GM12878 (cell line): ENCODE measurements around the gene APH1B. TPM values are rescaled to one million over a fixed set of nuclear protein-coding genes. Genes with fewer than 3 reads are reported as not detected.
A peak's percentile ranks its signal among the peaks of the same experiment; 100 is the strongest.

Source experiments
- ATAC-seq: fragments of 200-7000 bp; cut with Tn5 transposase; 3 replicates; pipeline ENCODE4 v1.9.1; 2020; ENCODE audit warnings: mild to moderate bottlenecking, moderate library complexity
- BruUV-seq: library from RNA; stranded (reverse); fragments of 400-500 nt; replicated peaks from 2 replicates; lab custom pipeline; 2021; lab: Mats Ljungman, UMichigan
- CTCF ChIA-PET: fragments of 300-600 bp; sonication (Branson Sonifier 250); formaldehyde crosslinking; extraction: SDS; loops from one replicate; lab custom pipeline; 2021; ENCODE audit warnings: inconsistent platforms; lab: Yijun Ruan, JAX
- POLR2A ChIA-PET: fragments of 350-600 bp; formaldehyde crosslinking; extraction: SDS; loops from one replicate; lab custom pipeline; 2021; ENCODE audit warnings: inconsistent platforms; lab: Charles Lee
- RAD21 ChIA-PET: fragments of 300-600 bp; sonication (Branson Sonifier 250); formaldehyde crosslinking; loops from one replicate; lab custom pipeline; 2023; ENCODE audit warnings: antibody characterized with exemption; ENCODE audit not compliant: unreplicated experiment; lab: Charles Lee
- SMC1A ChIA-PET: fragments of 300-600 bp; sonication (Branson Sonifier 250); formaldehyde crosslinking; loops from one replicate; lab custom pipeline; 2023; ENCODE audit not compliant: unreplicated experiment, uncharacterized antibody; lab: Charles Lee
- DNase-seq: peaks from one replicate; pipeline ENCODE4 v3.0.0-alpha.2; 2011; ENCODE audit warnings: low read depth, low spot score
- FAIRE-seq: peaks from 3 replicates; lab custom pipeline; 2011; peaks lifted over from hg19 to GRCh38; lab: Jason Lieb, UNC
- H2AFZ ChIP-seq: 2 replicates; pipeline ENCODE4 v1.6.0; 2011; ENCODE audit warnings: low read depth, low read length, control low read depth; ENCODE audit not compliant: control insufficient read depth
- H3K27ac ChIP-seq: 2 replicates; pipeline ENCODE4 v1.5.1; 2011; ENCODE audit warnings: control low read depth; ENCODE audit not compliant: control insufficient read depth, insufficient read depth
- H3K27me3 ChIP-seq, 2 experiments: replicated peaks in 1 of 2; 2 replicates each; pipeline versions ENCODE4 v1.6.0 to v1.6.1; 2011; ENCODE audit warnings: low read length in 1 of 2; ENCODE audit not compliant: control insufficient read depth in 2 of 2, insufficient read depth in 2 of 2
- H3K36me3 ChIP-seq, 2 experiments: 2 replicates each; pipeline ENCODE4 v1.5.1; 2011; ENCODE audit warnings: low read length in 1 of 2; ENCODE audit not compliant: control insufficient read depth in 2 of 2, insufficient read depth in 2 of 2
- H3K4me1 ChIP-seq: 2 replicates; pipeline ENCODE4 v1.6.1; 2011; ENCODE audit warnings: mild to moderate bottlenecking, low read length, moderate library complexity, mixed read lengths; ENCODE audit not compliant: control insufficient read depth, insufficient read depth
- H3K4me2 ChIP-seq: 2 replicates; pipeline ENCODE4 v1.6.0; 2011; ENCODE audit warnings: control low read depth; ENCODE audit not compliant: control insufficient read depth, insufficient read depth
- H3K4me3 ChIP-seq: fragments of 200-600 bp; sonication (generic); 2 replicates; pipeline ENCODE4 v1.5.1; 2016
- H3K79me2 ChIP-seq: 2 replicates; pipeline ENCODE4 v1.6.0; 2011; ENCODE audit warnings: low read length; ENCODE audit not compliant: control insufficient read depth, insufficient read depth
- H3K9ac ChIP-seq: 2 replicates; pipeline ENCODE4 v1.8.0; 2011; ENCODE audit warnings: low read length, control low read depth, mixed read lengths; ENCODE audit not compliant: control insufficient read depth, insufficient read depth
- H3K9me3 ChIP-seq: replicated peaks from 3 replicates; pipeline ENCODE4 v1.5.1; 2011; ENCODE audit warnings: mild to moderate bottlenecking, low read length; ENCODE audit not compliant: control insufficient read depth, insufficient read depth
- H4K20me1 ChIP-seq: 2 replicates; pipeline ENCODE4 v1.6.0; 2011; ENCODE audit not compliant: control insufficient read depth, insufficient read depth
- JUND ChIP-seq: IDR thresholded peaks from 2 replicates; pipeline ENCODE4 v1.6.1; 2012; ENCODE audit warnings: low read depth, mild to moderate bottlenecking, low read length, improper control_type of control experiment, moderate library complexity
- NRF1 ChIP-seq: conservative IDR thresholded peaks from 2 replicates; pipeline ENCODE4 v1.6.1; 2011; ENCODE audit warnings: mild to moderate bottlenecking, low read depth, low read length, improper control_type of control experiment
- RAD21 ChIP-seq: IDR thresholded peaks from 2 replicates; pipeline ENCODE4 v1.6.1; 2011; ENCODE audit warnings: mild to moderate bottlenecking, low read depth, low read length, moderate library complexity; ENCODE audit not compliant: insufficient read depth
- RB1 ChIP-seq: fragments of 450-650 bp; formaldehyde crosslinking; IDR thresholded peaks from 2 replicates; pipeline ENCODE4 v1.6.1; 2017; ENCODE audit warnings: mild to moderate bottlenecking, borderline replicate concordance
- SMARCA5 ChIP-seq: fragments of 450-650 bp; IDR thresholded peaks from 2 replicates; pipeline ENCODE4 v1.6.1; 2017; ENCODE audit warnings: mild to moderate bottlenecking
- SMC3 ChIP-seq: IDR thresholded peaks from 2 replicates; pipeline ENCODE4 v1.6.1; 2011; ENCODE audit warnings: low read length, improper control_type of control experiment, borderline replicate concordance
- WGBS: methylation state at CpG from one replicate; pipeline ENCODE4 v1.1.6; 2016; ENCODE audit warnings: low lambda C conversion rate; ENCODE audit not compliant: insufficient replicate concordance, insufficient coverage; ENCODE audit errors: missing lambda C conversion rate; 5-methylcytosine and 5-hydroxymethylcytosine counted together
- in situ Hi-C: fragments of 300-500 bp; cut with MboI; formaldehyde crosslinking; loops from 9 replicates; pipeline ENCODE4 v1.14.3; 2018; ENCODE audit warnings: mixed read lengths
- intact Hi-C: fragments of 100-400 bp; cut with micrococcal nuclease; formaldehyde crosslinking; loops from one replicate; pipeline ENCODE4 v1.14.2; 2022; ENCODE audit not compliant: unreplicated experiment
- polyA plus RNA-seq, 11 experiments: library from polyadenylated mRNA; depleted of rRNA in 4 of 11; unstranded in 6 of 11; stranded (reverse) in 5 of 11; fragments of >200 nt; fragmentation: Nextera tagmentation in 4 of 11; fragmentation: Illumina TruSeq in 1 of 11; extraction: Ambion mirVana in 4 of 11; extraction: Trizol in 1 of 11; gene quantifications; 1 replicate in 1 of 11; 2 replicates in 10 of 11; pipeline versions ENCODE4 v1.2.1 to v1.2.3, GENCODE V29; 2011 to 2016; ENCODE audit warnings: inconsistent platforms in 2 of 11, missing spikeins in 2 of 11, low read depth in 1 of 11
- total RNA-seq, 4 experiments: library from RNA; depleted of rRNA in 3 of 4; stranded (reverse); fragments of >200 nt in 3 of 4; fragmentation: Illumina TruSeq in 1 of 4; extraction: Trizol in 1 of 4; gene quantifications; 2 replicates each; pipeline versions ENCODE4 v1.2.1 to v1.2.3, GENCODE V29; 2013 to 2021
- TF ChIP-seq, protein P1 (sequence below), 3 experiments: IDR thresholded peaks in 2 of 3; conservative IDR thresholded peaks in 1 of 3; 2 replicates each; pipeline ENCODE4 v1.5.1; 2011; ENCODE audit warnings: low read depth in 3 of 3, low read length in 3 of 3, mild to moderate bottlenecking in 3 of 3, control low read depth in 2 of 3, moderate library complexity in 2 of 3, inconsistent platforms in 1 of 3, mixed read lengths in 1 of 3; ENCODE audit not compliant: control insufficient read depth in 2 of 3, insufficient read depth in 1 of 3; ENCODE audit errors: extremely low read depth in 1 of 3

Gene APH1B
- total and polyA plus RNA-seq, 10 of the 15 experiments (the other 5 are each of a cell fraction or from before 2014, with no cell fraction given), result 5.0 to 20.8 (median 11.1) TPM

DNA sequence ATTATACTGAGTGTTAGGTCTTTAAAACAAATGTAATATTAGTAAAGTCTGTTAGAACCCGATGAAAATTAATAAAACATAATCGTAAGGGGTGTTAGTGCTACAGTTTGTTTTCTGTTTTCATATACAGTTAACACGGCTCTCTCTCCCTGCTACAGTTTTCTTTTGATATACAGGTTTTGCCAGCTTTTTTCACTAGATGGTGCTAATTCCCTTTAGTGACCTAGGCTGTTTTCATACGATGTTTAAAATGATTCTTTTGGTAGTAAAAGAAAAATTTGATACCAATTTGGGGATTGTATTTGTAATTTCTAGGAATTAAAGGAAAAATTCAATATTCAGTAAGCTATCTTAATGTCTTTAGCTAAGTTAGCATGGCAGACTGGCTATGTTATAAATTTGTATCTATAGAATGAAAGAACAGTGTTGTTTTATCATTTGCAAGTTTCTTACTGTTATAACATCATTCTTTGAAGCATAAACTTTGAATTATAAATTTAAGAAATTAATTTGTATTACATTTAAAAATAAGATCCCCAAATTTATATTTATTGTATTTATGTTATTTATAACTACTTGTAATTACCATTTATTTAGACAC, 11.5 kb downstream of the APH1B start:
- H3K4me3 ChIP-seq, result no peak overlapping the region
- H2AFZ ChIP-seq, result no peak overlapping the region
- no peaks in the 10 kb centered on the region for H3K79me2 ChIP-seq
- ATAC-seq (peak; percentile 82), FAIRE-seq (peak; percentile 35), DNase-seq (no peak)
- TF ChIP-seq SMARCA5 (no peak), JUND (no peak), RB1 (peak; percentile 33; the same call in 1 of the 2 replicates), RAD21 (peak; percentile 87), NRF1 (no peak), SMC3 (peak; percentile 80; the same call in 1 of the 2 replicates)
- TF ChIP-seq, protein P1, sequence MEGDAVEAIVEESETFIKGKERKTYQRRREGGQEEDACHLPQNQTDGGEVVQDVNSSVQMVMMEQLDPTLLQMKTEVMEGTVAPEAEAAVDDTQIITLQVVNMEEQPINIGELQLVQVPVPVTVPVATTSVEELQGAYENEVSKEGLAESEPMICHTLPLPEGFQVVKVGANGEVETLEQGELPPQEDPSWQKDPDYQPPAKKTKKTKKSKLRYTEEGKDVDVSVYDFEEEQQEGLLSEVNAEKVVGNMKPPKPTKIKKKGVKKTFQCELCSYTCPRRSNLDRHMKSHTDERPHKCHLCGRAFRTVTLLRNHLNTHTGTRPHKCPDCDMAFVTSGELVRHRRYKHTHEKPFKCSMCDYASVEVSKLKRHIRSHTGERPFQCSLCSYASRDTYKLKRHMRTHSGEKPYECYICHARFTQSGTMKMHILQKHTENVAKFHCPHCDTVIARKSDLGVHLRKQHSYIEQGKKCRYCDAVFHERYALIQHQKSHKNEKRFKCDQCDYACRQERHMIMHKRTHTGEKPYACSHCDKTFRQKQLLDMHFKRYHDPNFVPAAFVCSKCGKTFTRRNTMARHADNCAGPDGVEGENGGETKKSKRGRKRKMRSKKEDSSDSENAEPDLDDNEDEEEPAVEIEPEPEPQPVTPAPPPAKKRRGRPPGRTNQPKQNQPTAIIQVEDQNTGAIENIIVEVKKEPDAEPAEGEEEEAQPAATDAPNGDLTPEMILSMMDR (IDR thresholded peaks at IDR 0.05 in 2 of 3, conservative IDR thresholded peaks at IDR 0.05 in 1 of 3; ENCODE audit: control insufficient read depth in 2 of 3, extremely low read depth in 1 of 3, insufficient read depth in 1 of 3, low read depth in 3 of 3, low read length in 3 of 3), result peak; percentile 54 to 71 (median 60)
- no peaks in the 10 kb centered on the region for H3K9me3 ChIP-seq
- WGBS, result 3% methylated on average over 4 of the region's 4 CpGs
- intact Hi-C loops, result loop anchor here (1.0 to 5.0 kb wide), 2 partner anchors 114 to 308 kb away; partner anchors contain the start of gene FBXL22
- no peaks in the 10 kb centered on the region for H4K20me1 ChIP-seq
- H3K4me1 ChIP-seq, result no peaks in the 10 kb centered on the region
- no peak overlapping the region for H3K4me2 ChIP-seq
- RAD21 ChIA-PET, result interaction anchor here (0.7 to 6.1 kb wide), 12 partner anchors 9 to 311 kb away, joined by 3 to 62 read pairs (median 4); no protein-coding TSS in a partner anchor
- SMC1A ChIA-PET, result interaction anchor here (0.9 to 6.3 kb wide), 25 partner anchors 8 to 316 kb away, joined by 3 to 92 read pairs (median 5); no protein-coding TSS in a partner anchor
- no peak overlapping the region for H3K9ac ChIP-seq
- POLR2A ChIA-PET, result interaction anchor here (0.5 kb wide), 1 partner anchor 56 kb away, joined by 4 read pairs; no protein-coding TSS in a partner anchor
- BruUV-seq, result no TSS peak
- no peaks in the 10 kb centered on the region for H3K27me3 ChIP-seq
- CTCF ChIA-PET, result interaction anchor here (0.6 to 11.0 kb wide), 27 partner anchors 9 to 779 kb away, joined by 3 to 145 read pairs (median 4); no protein-coding TSS in a partner anchor
- in situ Hi-C loops, result loop anchor here (25.0 kb wide), 1 partner anchor 298 kb away; the partner anchor contains the start of gene FBXL22
- H3K27ac ChIP-seq, result no peak overlapping the region
- H3K36me3 ChIP-seq, result no peaks in the 10 kb centered on the region
